ENCODE results near the gene MTMR12.

GRCh38 chr5:32182463-32183063, 130.2 kb downstream of the MTMR12 start:
- TF ChIP-seq CTCF (conservative IDR thresholded peaks at IDR 0.05 in 1 of 2, IDR thresholded peaks at IDR 0.05 in 1 of 2; ENCODE audit: low read depth in 1 of 2, low read length in 2 of 2) (no peak), EZH2 (IDR thresholded peaks at IDR 0.05; ENCODE audit: low read length, missing control alignments) (no peak)

Measured in fibroblast of lung (primary cell).